ENCODE data around the gene SHC1. TPM values are rescaled to one million over a fixed set of nuclear protein-coding genes. Genes with fewer than 3 reads are reported as not detected.
"Not testable (repeated sequence)": the region's sequence is repeated elsewhere in the genome, so short reads cannot be mapped to it uniquely, and the experiment has no call there.

The SHC1 gene
- total RNA-seq, 2 experiments from 2014 or later: 43.4 to 46.5 TPM

- no peak overlapping the region for H3K27ac Mint-ChIP-seq
- intact Hi-C loops (cut with micrococcal nuclease): no loop called here
- H3K27me3 Mint-ChIP-seq: no peaks in the 10 kb centered on the region
- peaks cover 19% of the 10 kb centered on the region for H3K4me1 Mint-ChIP-seq (ENCODE audit: low read depth)
- DNase-seq: no peak
- ChIA-PET POLR2A (interaction anchor here (0.6 to 5.0 kb wide), 8 partner anchors 10 to 643 kb away, joined by 3 to 19 read pairs (median 4); partner anchors contain the start of genes CKS1B, FLAD1 and PBXIP1), CTCF (interaction anchor here (0.9 to 9.4 kb wide), 6 partner anchors 11 to 91 kb away, joined by 3 to 144 read pairs (median 6); partner anchors contain the start of genes FLAD1 and PBXIP1)
- H3K9me3 Mint-ChIP-seq: no peaks in the 10 kb centered on the region
- no peak overlapping the region for H3K4me3 Mint-ChIP-seq
- H3K36me3 Mint-ChIP-seq: peaks cover 12% of the 10 kb centered on the region
Measured at GRCh38 chr1:154994269-154994587, 23.7 kb upstream of the SHC1 start.

DNA sequence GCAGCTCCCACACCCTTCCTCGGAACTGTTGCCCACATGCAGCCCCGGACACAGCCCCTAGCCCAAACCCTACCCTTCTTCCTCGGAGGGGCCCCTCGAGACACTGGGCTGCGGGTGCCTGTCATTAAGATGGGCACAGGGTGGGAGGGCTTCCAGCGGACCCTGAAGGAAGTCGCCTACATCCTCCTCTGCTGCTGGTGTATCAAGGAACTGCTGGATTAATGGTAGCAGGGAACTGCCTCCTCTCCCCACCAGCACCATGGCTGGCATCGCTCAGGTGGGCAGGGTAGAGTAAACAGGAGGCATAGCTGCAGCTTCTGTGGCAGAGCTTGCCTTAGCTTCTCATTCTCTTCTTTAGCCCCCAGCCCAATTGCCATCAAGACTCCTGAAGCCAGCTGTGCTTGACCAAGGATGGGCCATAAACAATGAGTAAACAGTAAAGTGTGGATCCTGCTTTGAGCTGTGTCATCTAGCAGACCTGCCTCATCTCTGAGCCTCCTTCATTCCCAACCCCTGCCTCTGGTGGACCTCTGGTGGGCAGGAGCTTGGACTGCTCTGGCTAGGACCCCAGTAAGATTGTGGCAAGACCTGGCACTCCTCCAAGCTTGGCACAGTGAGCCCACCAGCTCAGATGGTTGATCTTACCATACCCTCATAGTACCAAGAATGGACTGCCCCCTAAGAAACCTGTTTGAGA lies 23.2 kb upstream of the SHC1 start, which contains the start of gene LENEP:
LENEP (plus strand) TSS at position 15 of the 697 bp plus-strand sequence; CDS start at position 37, 22 bp downstream.
- Mint-ChIP-seq H3K27me3 (no peaks in the 10 kb centered on the region), H3K36me3 (peaks cover 17% of the 10 kb centered on the region), H3K4me1 (ENCODE audit: low read depth) (peaks cover 19% of the 10 kb centered on the region), H3K27ac (no peak within 1 kb of the TSS), H3K4me3 (no peak within 1 kb of the TSS), H3K9me3 (no peaks in the 10 kb centered on the region)
- DNase-seq: no peak
- ChIA-PET CTCF (interaction anchor here (1.1 to 9.4 kb wide), 6 partner anchors 10 to 91 kb away, joined by 3 to 144 read pairs (median 6); partner anchors contain the start of genes FLAD1 and PBXIP1), POLR2A (interaction anchor here (0.6 to 5.0 kb wide), 8 partner anchors 9 to 644 kb away, joined by 3 to 19 read pairs (median 4); partner anchors contain the start of genes CKS1B, FLAD1 and PBXIP1)
- intact Hi-C loops (cut with micrococcal nuclease): no loop called here

GRCh38 chr1:154992721-154993571 lies 22.4 kb upstream of the SHC1 start:
- H3K27ac Mint-ChIP-seq: no peak overlapping the region

GRCh38 chr1:154990276-154990675 lies 19.7 kb upstream of the SHC1 start:
- no peak for DNase-seq
- no peaks in the 10 kb centered on the region for H3K9me3 Mint-ChIP-seq
- no peak overlapping the region for H3K27ac Mint-ChIP-seq
- no peaks in the 10 kb centered on the region for H3K27me3 Mint-ChIP-seq
- H3K4me1 Mint-ChIP-seq (ENCODE audit: low read depth): peaks cover 14% of the 10 kb centered on the region
- intact Hi-C loops (cut with micrococcal nuclease): no loop called here
- no peak overlapping the region for H3K4me3 Mint-ChIP-seq
- peaks cover 25% of the 10 kb centered on the region for H3K36me3 Mint-ChIP-seq
- ChIA-PET POLR2A (no interaction called here), CTCF (interaction anchor here (0.6 to 1.2 kb wide), 2 partner anchors 71 to 177 kb away, joined by 3 to 5 read pairs; no protein-coding TSS in a partner anchor)

More at GRCh38 chr1:154992721-154993571, 22.4 kb upstream of the SHC1 start:
- Mint-ChIP-seq H3K36me3 (peaks cover 23% of the 10 kb centered on the region), H3K9me3 (no peaks in the 10 kb centered on the region), H3K4me1 (ENCODE audit: low read depth) (peaks cover 21% of the 10 kb centered on the region), H3K4me3 (no peak overlapping the region), H3K27me3 (no peaks in the 10 kb centered on the region)
- no peak for DNase-seq
- intact Hi-C loops (cut with micrococcal nuclease): no loop called here
- ChIA-PET POLR2A (interaction anchor here (0.6 to 5.0 kb wide), 8 partner anchors 8 to 23 kb away, joined by 3 to 19 read pairs (median 4); partner anchors contain the start of genes CKS1B and FLAD1), CTCF (interaction anchor here (1.1 to 9.4 kb wide), 4 partner anchors 9 to 92 kb away, joined by 3 to 144 read pairs (median 4); partner anchors contain the start of genes FLAD1 and PBXIP1)

GRCh38 chr1:154989195-154989860 lies 18.8 kb upstream of the SHC1 start:
- POLR2A ChIA-PET: no interaction called here

DNA sequence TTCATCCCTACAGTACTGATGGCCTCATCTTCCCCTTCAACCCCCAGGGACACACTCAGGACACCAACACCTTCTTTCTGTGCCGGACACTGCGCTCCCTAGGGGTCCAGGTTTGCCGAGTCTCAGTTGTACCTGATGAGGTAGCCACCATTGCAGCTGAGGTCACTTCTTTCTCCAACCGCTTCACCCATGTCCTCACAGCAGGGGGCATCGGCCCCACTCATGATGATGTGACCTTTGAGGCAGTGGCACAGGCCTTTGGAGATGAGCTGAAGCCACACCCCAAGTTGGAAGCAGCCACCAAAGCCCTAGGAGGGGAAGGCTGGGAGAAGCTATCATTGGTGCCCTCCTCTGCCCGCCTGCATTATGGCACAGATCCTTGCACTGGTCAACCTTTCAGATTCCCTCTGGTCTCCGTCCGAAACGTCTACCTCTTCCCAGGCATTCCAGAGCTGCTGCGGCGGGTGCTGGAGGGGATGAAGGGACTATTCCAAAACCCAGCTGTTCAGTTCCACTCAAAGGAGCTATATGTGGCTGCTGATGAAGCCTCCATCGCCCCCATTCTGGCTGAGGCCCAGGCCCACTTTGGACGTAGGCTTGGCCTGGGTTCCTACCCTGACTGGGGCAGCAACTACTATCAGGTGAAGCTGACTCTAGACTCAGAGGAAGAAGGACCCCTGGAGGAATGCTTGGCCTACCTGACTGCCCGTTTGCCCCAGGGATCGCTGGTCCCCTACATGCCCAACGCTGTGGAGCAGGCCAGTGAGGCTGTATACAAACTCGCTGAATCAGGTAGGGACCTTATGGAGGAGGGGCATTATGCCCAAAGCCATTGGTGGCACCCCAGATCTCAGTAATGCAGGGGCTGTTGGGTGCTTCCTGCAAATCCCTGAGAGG lies 17.8 kb upstream of the SHC1 start:
- CTCF ChIA-PET: interaction anchor here (0.8 to 2.3 kb wide), 5 partner anchors 8 to 33 kb away, joined by 3 to 8 read pairs (median 4); partner anchors contain the start of gene PBXIP1
- intact Hi-C loops (cut with micrococcal nuclease): no loop called here
- Mint-ChIP-seq H3K36me3 (peaks cover 27% of the 10 kb centered on the region), H3K27ac (no peak overlapping the region), H3K4me1 (ENCODE audit: low read depth) (peaks cover 22% of the 10 kb centered on the region), H3K9me3 (no peaks in the 10 kb centered on the region), H3K4me3 (no peak overlapping the region), H3K27me3 (no peaks in the 10 kb centered on the region)
- POLR2A ChIA-PET: interaction anchor here (0.8 kb wide), 1 partner anchor 23 kb away, joined by 3 read pairs; no protein-coding TSS in a partner anchor
- DNase-seq: no peak

More at GRCh38 chr1:154989195-154989860, 18.8 kb upstream of the SHC1 start:
- Mint-ChIP-seq H3K36me3 (peaks cover 27% of the 10 kb centered on the region), H3K9me3 (no peaks in the 10 kb centered on the region), H3K4me1 (ENCODE audit: low read depth) (peaks cover 18% of the 10 kb centered on the region), H3K27me3 (no peaks in the 10 kb centered on the region), H3K27ac (no peak overlapping the region), H3K4me3 (no peak overlapping the region)
- no peak for DNase-seq
- intact Hi-C loops (cut with micrococcal nuclease): no loop called here
- CTCF ChIA-PET: interaction anchor here (1.2 kb wide), 1 partner anchor 72 kb away, joined by 5 read pairs; no protein-coding TSS in a partner anchor

DNA sequence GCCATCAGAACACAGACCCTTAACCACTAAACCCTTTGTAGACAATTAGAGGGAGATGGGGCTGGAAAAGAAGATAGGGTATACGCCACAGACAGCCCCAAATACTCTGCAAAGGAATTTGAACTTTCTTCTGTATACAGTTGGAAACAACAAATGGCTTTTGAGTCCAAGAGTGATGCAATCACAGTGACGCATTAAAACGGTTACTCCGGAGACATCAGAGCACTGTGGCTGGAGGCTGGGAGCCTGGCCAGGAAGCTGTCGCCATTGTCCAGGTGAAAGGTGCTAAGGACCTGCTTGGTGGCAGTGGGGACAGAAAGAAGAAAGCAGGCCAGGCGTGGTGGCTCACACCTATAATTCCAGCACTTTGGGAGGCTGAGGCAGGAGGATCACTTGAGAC lies 16.8 kb upstream of the SHC1 start:
- no peaks in the 10 kb centered on the region for H3K27me3 Mint-ChIP-seq
- H3K27ac Mint-ChIP-seq: no peak overlapping the region
- H3K4me3 Mint-ChIP-seq: no peak overlapping the region
- intact Hi-C loops (cut with micrococcal nuclease): no loop called here
- H3K36me3 Mint-ChIP-seq: peaks cover 25% of the 10 kb centered on the region
- CTCF ChIA-PET: interaction anchor here (1.1 to 2.3 kb wide), 5 partner anchors 9 to 32 kb away, joined by 3 to 8 read pairs (median 4); partner anchors contain the start of gene PBXIP1
- no peaks in the 10 kb centered on the region for H3K9me3 Mint-ChIP-seq
- DNase-seq: no peak
- POLR2A ChIA-PET: no interaction called here
- H3K4me1 Mint-ChIP-seq (ENCODE audit: low read depth): peaks cover 22% of the 10 kb centered on the region

- DNase-seq; intact Hi-C loops (cut with micrococcal nuclease); H3K27me3 Mint-ChIP-seq; H3K9me3 Mint-ChIP-seq; H3K4me3 Mint-ChIP-seq; POLR2A ChIA-PET; H3K27ac Mint-ChIP-seq: not testable (repeated sequence)
- CTCF ChIA-PET: interaction anchor here (1.1 to 2.3 kb wide), 3 partner anchors 9 to 31 kb away, joined by 3 to 8 read pairs (median 4); no protein-coding TSS in a partner anchor
- peaks cover 25% of the 10 kb centered on the region for H3K36me3 Mint-ChIP-seq
- H3K4me1 Mint-ChIP-seq (ENCODE audit: low read depth): peaks cover 22% of the 10 kb centered on the region
Measured at GRCh38 chr1:154986736-154987135, 16.2 kb upstream of the SHC1 start.

GRCh38 chr1:154983776-154984466 lies 13.4 kb upstream of the SHC1 start:
- no peaks in the 10 kb centered on the region for H3K9me3 Mint-ChIP-seq
- ChIA-PET CTCF (interaction anchor here (0.9 to 4.4 kb wide), 18 partner anchors 9 to 108 kb away, joined by 3 to 82 read pairs (median 6); partner anchors contain the start of genes ADAM15, CKS1B, LENEP and PBXIP1), POLR2A (interaction anchor here (0.7 to 2.7 kb wide), 15 partner anchors 10 to 281 kb away, joined by 3 to 27 read pairs (median 6); partner anchors contain the start of genes CKS1B, LENEP, PMVK and PYGO2)
- H3K4me1 Mint-ChIP-seq (ENCODE audit: low read depth): peaks cover 22% of the 10 kb centered on the region
- peak; percentile 36 for DNase-seq
- H3K36me3 Mint-ChIP-seq: peaks cover 22% of the 10 kb centered on the region
- intact Hi-C loops (cut with micrococcal nuclease): loop anchor here (1.0 to 5.0 kb wide), 5 partner anchors 10 to 100 kb away; partner anchors contain the start of genes CKS1B and EFNA4
- H3K27me3 Mint-ChIP-seq: no peaks in the 10 kb centered on the region
- no peak overlapping the region for H3K27ac Mint-ChIP-seq
- H3K4me3 Mint-ChIP-seq: no peak overlapping the region

Data from activated CD4-positive, alpha-beta memory T cell treated with anti-CD3 and anti-CD28 coated beads for 36 hours (primary cell).